HL-60 (cell line): ENCODE measurements around the gene LSAMP.
"Not testable (repeated sequence)": the region's sequence is repeated elsewhere in the genome, so short reads cannot be mapped to it uniquely, and the experiment has no call there.

Experiments used
- DNase-seq, 2 experiments: peaks; one replicate each; pipeline ENCODE4 v3.0.0-alpha.2; 2010 to 2020; ENCODE audit warnings: low read depth in 1 of 2, low spot score in 1 of 2
- H3K27ac ChIP-seq: fragments of 250-450 bp; sonication (Bioruptor Pico); replicated peaks from 2 replicates; pipeline ENCODE4 v1.5.1; 2020; ENCODE audit warnings: mild to moderate bottlenecking, moderate library complexity
- H3K27me3 ChIP-seq: fragments of 250-450 bp; sonication (Bioruptor Pico); 2 replicates; pipeline ENCODE4 v1.5.1; 2021; ENCODE audit warnings: mild to moderate bottlenecking, moderate library complexity; ENCODE audit not compliant: insufficient read depth, poor library complexity, severe bottlenecking
- H3K4me3 ChIP-seq: replicated peaks from 2 replicates; pipeline ENCODE4 v1.5.1; 2011; ENCODE audit warnings: mild to moderate bottlenecking, control low read depth, low read length; ENCODE audit not compliant: insufficient read depth
- CTCF ChIP-seq: IDR thresholded peaks from one replicate; pipeline ENCODE4 v1.5.1; 2011; ENCODE audit warnings: low read length, control low read depth, inconsistent platforms; ENCODE audit not compliant: insufficient read depth
- GABPA ChIP-seq: IDR thresholded peaks from 2 replicates; pipeline ENCODE4 v1.6.1; 2012; ENCODE audit warnings: low read depth
- POLR2AphosphoS5 ChIP-seq: IDR thresholded peaks from 2 replicates; pipeline ENCODE4 v1.6.1; 2012; ENCODE audit warnings: low read depth
- SPI1 ChIP-seq: IDR thresholded peaks from 2 replicates; pipeline ENCODE4 v1.6.1; 2012; ENCODE audit warnings: low read depth, mild to moderate bottlenecking, borderline replicate concordance
- TF ChIP-seq, protein P1 (sequence below): IDR thresholded peaks from 2 replicates; pipeline ENCODE4 v1.6.1; 2012; ENCODE audit warnings: low read depth; ENCODE audit not compliant: insufficient replicate concordance

The LSAMP gene

GRCh38 chr3:115784739-115785536 lies 660.3 kb downstream of the LSAMP start:
- H3K4me3 ChIP-seq = no peak overlapping the region
- H3K27me3 ChIP-seq = no peaks in the 10 kb centered on the region
- TF ChIP-seq GABPA (no peak), POLR2AphosphoS5 (no peak), CTCF (no peak), SPI1 (no peak)
- TF ChIP-seq, protein P1, sequence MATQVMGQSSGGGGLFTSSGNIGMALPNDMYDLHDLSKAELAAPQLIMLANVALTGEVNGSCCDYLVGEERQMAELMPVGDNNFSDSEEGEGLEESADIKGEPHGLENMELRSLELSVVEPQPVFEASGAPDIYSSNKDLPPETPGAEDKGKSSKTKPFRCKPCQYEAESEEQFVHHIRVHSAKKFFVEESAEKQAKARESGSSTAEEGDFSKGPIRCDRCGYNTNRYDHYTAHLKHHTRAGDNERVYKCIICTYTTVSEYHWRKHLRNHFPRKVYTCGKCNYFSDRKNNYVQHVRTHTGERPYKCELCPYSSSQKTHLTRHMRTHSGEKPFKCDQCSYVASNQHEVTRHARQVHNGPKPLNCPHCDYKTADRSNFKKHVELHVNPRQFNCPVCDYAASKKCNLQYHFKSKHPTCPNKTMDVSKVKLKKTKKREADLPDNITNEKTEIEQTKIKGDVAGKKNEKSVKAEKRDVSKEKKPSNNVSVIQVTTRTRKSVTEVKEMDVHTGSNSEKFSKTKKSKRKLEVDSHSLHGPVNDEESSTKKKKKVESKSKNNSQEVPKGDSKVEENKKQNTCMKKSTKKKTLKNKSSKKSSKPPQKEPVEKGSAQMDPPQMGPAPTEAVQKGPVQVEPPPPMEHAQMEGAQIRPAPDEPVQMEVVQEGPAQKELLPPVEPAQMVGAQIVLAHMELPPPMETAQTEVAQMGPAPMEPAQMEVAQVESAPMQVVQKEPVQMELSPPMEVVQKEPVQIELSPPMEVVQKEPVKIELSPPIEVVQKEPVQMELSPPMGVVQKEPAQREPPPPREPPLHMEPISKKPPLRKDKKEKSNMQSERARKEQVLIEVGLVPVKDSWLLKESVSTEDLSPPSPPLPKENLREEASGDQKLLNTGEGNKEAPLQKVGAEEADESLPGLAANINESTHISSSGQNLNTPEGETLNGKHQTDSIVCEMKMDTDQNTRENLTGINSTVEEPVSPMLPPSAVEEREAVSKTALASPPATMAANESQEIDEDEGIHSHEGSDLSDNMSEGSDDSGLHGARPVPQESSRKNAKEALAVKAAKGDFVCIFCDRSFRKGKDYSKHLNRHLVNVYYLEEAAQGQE = no peak
- no peak overlapping the region for H3K27ac ChIP-seq
- DNase-seq = no peak

- Histone ChIP-seq H3K27me3 (no peaks in the 10 kb centered on the region), H3K4me3 (peak overlapping the region; percentile 52), H3K27ac (no peak overlapping the region)
- DNase-seq = peak; percentile 34 to 59
- TF ChIP-seq POLR2AphosphoS5 (no peak), CTCF (peak; percentile 81), SPI1 (no peak), GABPA (no peak)
- TF ChIP-seq, protein P1 = no peak
Observed at GRCh38 chr3:115783938-115784738, 661.1 kb downstream of the LSAMP start.

DNA sequence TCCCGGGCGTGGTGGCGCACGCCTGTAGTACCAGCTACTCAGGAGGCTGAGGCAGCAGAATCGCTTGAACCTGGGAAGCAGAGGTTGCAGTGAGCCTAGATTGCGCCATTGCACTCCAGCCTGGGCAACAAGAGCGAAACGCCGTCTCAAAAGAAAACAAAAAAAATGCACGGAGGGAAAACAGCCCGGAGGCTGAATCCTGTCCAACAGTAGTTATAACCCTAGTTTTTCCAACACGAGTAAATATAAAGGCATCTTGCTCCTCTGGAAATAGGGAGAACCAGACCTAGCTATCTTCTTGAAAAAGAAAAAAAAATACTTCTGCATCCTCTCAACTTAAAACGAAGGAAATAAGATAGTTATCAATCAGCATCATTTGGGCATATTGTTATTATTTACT lies 661.9 kb downstream of the LSAMP start:
- not testable (repeated sequence) for H3K4me3 ChIP-seq, H3K27ac ChIP-seq

DNA sequence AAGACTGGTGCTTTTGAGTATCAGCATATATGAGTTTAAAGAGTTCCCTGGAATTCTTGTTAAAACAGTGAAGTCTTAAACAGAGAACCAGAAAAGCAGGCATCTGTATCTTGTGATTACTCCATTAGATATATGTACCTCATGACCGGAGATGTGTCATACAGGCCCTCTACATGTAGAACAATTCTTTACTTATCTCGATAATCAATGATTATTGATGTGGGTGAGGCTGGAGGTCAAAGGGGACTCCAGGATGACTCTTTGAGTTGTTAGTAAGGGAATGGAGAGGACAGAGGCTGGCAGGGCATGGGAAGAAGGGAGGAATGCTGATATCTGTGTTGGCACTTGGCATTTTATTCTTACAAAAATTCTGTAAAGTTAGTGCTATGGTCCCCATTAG lies 666.3 kb downstream of the LSAMP start:
- TF ChIP-seq, protein P1 = no peak
- TF ChIP-seq POLR2AphosphoS5 (no peak), CTCF (no peak), SPI1 (no peak), GABPA (no peak)
- no peak overlapping the region for H3K27ac ChIP-seq
- H3K27me3 ChIP-seq = no peaks in the 10 kb centered on the region
- no peak overlapping the region for H3K4me3 ChIP-seq
- no peak for DNase-seq

More for the DNA sequence above, 661.9 kb downstream of the LSAMP start:
- not testable (repeated sequence) for DNase-seq, H3K27me3 ChIP-seq
